H1 (cell line): ENCODE measurements around the gene LRRC15. TPM values are rescaled to one million over a fixed set of nuclear protein-coding genes. Genes with fewer than 3 reads are reported as not detected.

Experiments
- CTCF ChIA-PET: fragments of 300-600 bp; sonication (Branson Sonifier 250); formaldehyde crosslinking; loops from one replicate; lab custom pipeline; 2021; ENCODE audit not compliant: partially characterized antibody; lab: Charles Lee
- POLR2A ChIA-PET: fragments of 300-600 bp; sonication (Branson Sonifier 250); formaldehyde crosslinking; loops from one replicate; lab custom pipeline; 2021; ENCODE audit warnings: inconsistent platforms; ENCODE audit not compliant: partially characterized antibody; lab: Charles Lee
- DNase-seq, 2 experiments: peaks; one replicate each; pipeline versions ENCODE4 v3.0.0 to v3.0.0-alpha.2; 2010 to 2022; ENCODE audit warnings: low spot score in 2 of 2, low read depth in 1 of 2, mixed read lengths in 1 of 2
- FAIRE-seq: peaks from 2 replicates; lab custom pipeline; 2011; peaks lifted over from hg19 to GRCh38; lab: Jason Lieb, UNC
- H2AFZ ChIP-seq: 2 replicates; pipeline ENCODE4 v1.8.1; 2012; ENCODE audit warnings: low read length, inconsistent platforms
- H2AK5ac ChIP-seq: 2 replicates; pipeline ENCODE4 v1.6.1; 2013; ENCODE audit warnings: low read depth, low read length
- H2BK120ac ChIP-seq: replicated peaks from 2 replicates; pipeline ENCODE3; 2013; ENCODE audit warnings: low read depth, low read length, inconsistent platforms
- H2BK12ac ChIP-seq: 2 replicates; pipeline ENCODE4 v1.6.1; 2013; ENCODE audit warnings: low read depth, low read length
- H2BK15ac ChIP-seq: 2 replicates; pipeline ENCODE4 v1.6.1; 2013; ENCODE audit warnings: low read length
- H2BK20ac ChIP-seq: 2 replicates; pipeline ENCODE4 v1.6.1; 2013; ENCODE audit warnings: low read length
- H2BK5ac ChIP-seq: 2 replicates; pipeline ENCODE4 v1.6.1; 2013; ENCODE audit warnings: low read depth, low read length
- H3K14ac ChIP-seq: 2 replicates; pipeline ENCODE4 v1.6.1; 2013; ENCODE audit warnings: inconsistent platforms; ENCODE audit not compliant: insufficient read length
- H3K18ac ChIP-seq: 2 replicates; pipeline ENCODE4 v1.6.1; 2013; ENCODE audit warnings: low read length; ENCODE audit errors: extremely low read depth
- H3K23ac ChIP-seq: 2 replicates; pipeline ENCODE4 v1.6.1; 2013; ENCODE audit warnings: inconsistent platforms; ENCODE audit not compliant: insufficient read length
- H3K23me2 ChIP-seq: 2 replicates; pipeline ENCODE4 v1.6.1; 2013; ENCODE audit warnings: low read depth, low read length
- H3K27ac ChIP-seq: 2 replicates; pipeline ENCODE4 v1.6.1; 2011; ENCODE audit warnings: low read depth, low read length, inconsistent platforms
- H3K27me3 ChIP-seq, 4 experiments: replicated peaks in 1 of 4; 1 replicate in 1 of 4; 2 replicates in 3 of 4; pipeline versions ENCODE4 v1.6.1 to v1.8.1; 2011 to 2013; ENCODE audit warnings: low read length in 3 of 4, mild to moderate bottlenecking in 3 of 4, inconsistent platforms in 2 of 4, mixed read lengths in 2 of 4, moderate library complexity in 1 of 4; ENCODE audit not compliant: control insufficient read depth in 3 of 4, insufficient read depth in 3 of 4; ENCODE audit errors: extremely low read depth in 1 of 4
- H3K36me3 ChIP-seq, 4 experiments: 2 replicates each; pipeline versions ENCODE4 v1.6.1 to v1.8.1; 2011 to 2013; ENCODE audit warnings: mild to moderate bottlenecking in 4 of 4, low read length in 3 of 4, moderate library complexity in 2 of 4, control low read depth in 1 of 4, inconsistent platforms in 1 of 4; ENCODE audit not compliant: insufficient read depth in 4 of 4, control insufficient read depth in 2 of 4
- H3K4ac ChIP-seq: replicated peaks from 2 replicates; pipeline ENCODE3; 2013; ENCODE audit warnings: low read length, low read depth, mixed read lengths, inconsistent platforms; ENCODE audit not compliant: insufficient read length
- H3K4me1 ChIP-seq, 4 experiments: replicated peaks in 1 of 4; 1 replicate in 1 of 4; 2 replicates in 3 of 4; pipeline versions ENCODE4 v1.6.1 to v1.8.1; 2011 to 2013; ENCODE audit warnings: low read length in 3 of 4, inconsistent platforms in 2 of 4, mixed read lengths in 1 of 4; ENCODE audit not compliant: insufficient read depth in 4 of 4, control insufficient read depth in 3 of 4
- H3K4me2 ChIP-seq, 2 experiments: 2 replicates each; pipeline versions ENCODE4 v1.6.1 to v1.8.1; 2011 to 2013; ENCODE audit warnings: low read depth in 2 of 2, low read length in 2 of 2, control low read depth in 1 of 2, inconsistent platforms in 1 of 2, mild to moderate bottlenecking in 1 of 2; ENCODE audit not compliant: insufficient read depth in 1 of 2
- H3K4me3 ChIP-seq, 4 experiments: fragments of 200-600, 300-600 bp in 1 of 4; sonication (generic), shearing (Covaris generic), sonication (Bioruptor Twin) in 1 of 4; 2 replicates each; pipeline versions ENCODE4 v1.5.1 to v1.8.1; 2011 to 2016; ENCODE audit warnings: low read length in 4 of 4, low read depth in 3 of 4, control low read depth in 2 of 4, inconsistent platforms in 2 of 4, mild to moderate bottlenecking in 2 of 4, mixed read lengths in 1 of 4, moderate library complexity in 1 of 4; ENCODE audit not compliant: insufficient read depth in 2 of 4; ENCODE audit errors: extremely low read depth in 1 of 4
- H3K56ac ChIP-seq: replicated peaks from 2 replicates; pipeline ENCODE3; 2013; ENCODE audit warnings: low read depth, mild to moderate bottlenecking, mixed read lengths, low read length, inconsistent platforms; ENCODE audit not compliant: insufficient read length
- H3K79me1 ChIP-seq: 2 replicates; pipeline ENCODE4 v1.6.1; 2013; ENCODE audit warnings: low read depth, low read length, control low read depth
- H3K79me2 ChIP-seq, 2 experiments: 2 replicates each; pipeline versions ENCODE4 v1.6.1 to v1.8.1; 2012 to 2013; ENCODE audit warnings: low read length in 2 of 2, mild to moderate bottlenecking in 2 of 2, inconsistent platforms in 1 of 2; ENCODE audit not compliant: insufficient read depth in 2 of 2, control insufficient read depth in 1 of 2
- H3K9ac ChIP-seq, 4 experiments: replicated peaks in 1 of 4; 1 replicate in 1 of 4; 2 replicates in 3 of 4; pipeline versions ENCODE4 v1.6.1 to v1.8.1; 2011 to 2013; ENCODE audit warnings: low read depth in 3 of 4, low read length in 3 of 4, control low read depth in 2 of 4, mild to moderate bottlenecking in 2 of 4, moderate library complexity in 2 of 4, inconsistent platforms in 1 of 4; ENCODE audit errors: extremely low read depth in 1 of 4
- H3K9me3 ChIP-seq, 2 experiments: 2 replicates each; pipeline versions ENCODE4 v1.6.1 to v1.8.1; 2012 to 2013; ENCODE audit warnings: mild to moderate bottlenecking in 2 of 2, moderate library complexity in 2 of 2, control low read depth in 1 of 2, inconsistent platforms in 1 of 2, low read depth in 1 of 2, low read length in 1 of 2, mixed read lengths in 1 of 2; ENCODE audit not compliant: insufficient read depth in 2 of 2
- H4K20me1 ChIP-seq, 2 experiments: replicated peaks in 1 of 2; 2 replicates each; pipeline versions ENCODE3 to v1.8.1; 2011 to 2013; ENCODE audit warnings: inconsistent platforms in 2 of 2, low read length in 2 of 2, mild to moderate bottlenecking in 1 of 2; ENCODE audit not compliant: insufficient read depth in 2 of 2, control insufficient read depth in 1 of 2
- H4K5ac ChIP-seq: 2 replicates; pipeline ENCODE4 v1.6.1; 2013; ENCODE audit warnings: low read length, low read depth, mixed read lengths, inconsistent platforms; ENCODE audit not compliant: insufficient read length
- H4K8ac ChIP-seq: 2 replicates; pipeline ENCODE4 v1.8.0; 2013; ENCODE audit warnings: mild to moderate bottlenecking, moderate library complexity, low read length, inconsistent platforms; ENCODE audit not compliant: insufficient read depth; ENCODE audit errors: extremely low read depth
- H4K91ac ChIP-seq: replicated peaks from 2 replicates; pipeline ENCODE3; 2013; ENCODE audit warnings: low read length, mixed read lengths, inconsistent platforms; ENCODE audit not compliant: insufficient read length
- ASH2L ChIP-seq: fragments of 200-600, 300-600 bp; sonication (generic); IDR thresholded peaks from one replicate; pipeline ENCODE4 v1.7.1; 2017; ENCODE audit warnings: low read length
- CTBP2 ChIP-seq: IDR thresholded peaks from 2 replicates; pipeline ENCODE4 v1.7.0; 2011; ENCODE audit warnings: borderline replicate concordance, mild to moderate bottlenecking, moderate library complexity, mixed read lengths, low read length; ENCODE audit not compliant: insufficient read depth, insufficient read length
- HDAC6 ChIP-seq: IDR thresholded peaks from one replicate; pipeline ENCODE4 v1.7.1; 2012; ENCODE audit warnings: low read depth, mild to moderate bottlenecking, inconsistent platforms, low read length, moderate library complexity
- MAX ChIP-seq: IDR thresholded peaks from 2 replicates; pipeline ENCODE4 v1.6.1; 2012; ENCODE audit warnings: inconsistent platforms
- POU5F1 ChIP-seq: IDR thresholded peaks from 2 replicates; pipeline ENCODE4 v1.6.1; 2011; ENCODE audit warnings: low read depth, mild to moderate bottlenecking, low read length, moderate library complexity
- RAD21 ChIP-seq, 2 experiments: IDR thresholded peaks in 1 of 2; conservative IDR thresholded peaks in 1 of 2; 2 replicates each; pipeline ENCODE4 v1.6.1; 2011; ENCODE audit warnings: low read depth in 2 of 2, low read length in 2 of 2, improper control_type of control experiment in 1 of 2, inconsistent platforms in 1 of 2, mild to moderate bottlenecking in 1 of 2, moderate library complexity in 1 of 2
- RXRA ChIP-seq: IDR thresholded peaks from 2 replicates; pipeline ENCODE4 v1.6.1; 2011; ENCODE audit warnings: low read depth, mild to moderate bottlenecking, low read length, moderate library complexity; ENCODE audit not compliant: insufficient read depth
- SP1 ChIP-seq: IDR thresholded peaks from 2 replicates; pipeline ENCODE4 v1.6.1; 2011; ENCODE audit warnings: low read depth, low read length
- SP2 ChIP-seq: IDR thresholded peaks from 2 replicates; pipeline ENCODE4 v1.6.1; 2012; ENCODE audit warnings: mild to moderate bottlenecking, low read length, inconsistent platforms
- TAF1 ChIP-seq: IDR thresholded peaks from 2 replicates; pipeline ENCODE4 v1.6.1; 2011; ENCODE audit warnings: mild to moderate bottlenecking, low read depth, low read length
- WGBS, 2 experiments: shearing (Covaris generic) in 1 of 2; methylation state at CpG; one replicate each; pipeline versions ENCODE4 v1.1.6 to v1.1.7; 2013 to 2015; ENCODE audit warnings: low lambda C conversion rate in 2 of 2, mixed read lengths in 2 of 2, inconsistent platforms in 1 of 2, low coverage in 1 of 2, missing lambda C conversion rate in 1 of 2; ENCODE audit not compliant: insufficient replicate concordance in 2 of 2, insufficient coverage in 1 of 2, insufficient read length in 1 of 2; ENCODE audit errors: extremely low coverage in 1 of 2, missing lambda C conversion rate in 1 of 2; 5-methylcytosine and 5-hydroxymethylcytosine counted together
- polyA plus RNA-seq, 7 experiments: library from polyadenylated mRNA; depleted of rRNA in 3 of 7; stranded (reverse) in 5 of 7; unstranded in 2 of 7; fragments of >200 nt in 5 of 7; fragments of 200-250 nt in 2 of 7; gene quantifications; 1 replicate in 5 of 7; 2 replicates in 1 of 7; 4 replicates in 1 of 7; pipeline versions ENCODE4 v1.2.1 to v1.2.3, GENCODE V29; 2011 to 2013; ENCODE audit warnings: missing spikeins in 2 of 7, mixed read lengths in 2 of 7
- total RNA-seq: library from RNA; stranded (reverse); fragmentation: NEBNext Ultra II Directional; extraction: Animal tissue kit (Norgen Biotek cat#: 25700); gene quantifications from 2 replicates; pipeline ENCODE4 v1.2.1, GENCODE V29; 2021

LRRC15 gene
- total and polyA plus RNA-seq, 2 of the 8 experiments (the other 6 are each of a cell fraction or from before 2014, with no cell fraction given): 0.15 to 0.37 TPM

DNA sequence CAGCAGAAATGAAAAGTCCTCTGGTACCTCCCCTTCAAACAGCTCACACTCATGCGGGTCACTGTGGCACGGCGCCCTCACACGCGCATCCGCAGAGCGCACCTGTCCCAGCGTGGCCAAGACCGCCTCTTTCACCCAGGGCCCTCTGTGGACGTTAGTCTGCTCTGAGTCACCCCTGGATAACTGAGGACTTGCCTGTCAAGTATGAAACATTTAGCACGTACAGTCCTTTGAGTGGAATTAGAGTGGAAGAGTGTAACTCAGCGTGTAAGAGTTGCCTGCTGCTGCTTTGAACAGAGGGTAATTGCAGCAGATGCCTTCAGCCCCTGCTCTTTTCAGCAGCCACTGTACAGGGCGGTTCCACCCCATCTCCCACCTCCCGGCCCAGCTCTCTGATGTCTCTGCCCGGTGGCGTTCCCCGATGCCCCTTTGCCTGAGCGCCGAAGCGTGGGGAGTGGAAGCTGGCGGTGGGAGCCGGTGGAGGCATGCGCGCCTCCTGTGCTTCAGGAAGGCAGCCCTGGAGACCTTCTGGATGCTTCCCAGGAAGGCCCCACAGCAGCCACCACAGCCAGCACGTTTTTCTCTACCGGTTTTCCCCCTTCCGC, 41.4 kb downstream of the LRRC15 start:
- Histone ChIP-seq H2BK120ac (no peak overlapping the region), H3K79me1 (peaks cover 14% of the 10 kb centered on the region), H2BK5ac (peak overlapping the region; percentile 15; the same call in 1 of the 2 replicates), H3K27ac (no peak overlapping the region), H2BK20ac (0 out of 2 replicates have a peak overlapping the region, but pooled peaks have one; percentile 8), H2AK5ac (0 out of 2 replicates have a peak overlapping the region, but pooled peaks have one; percentile 91), H3K14ac (no peak overlapping the region), H2AFZ (no peak overlapping the region), H3K9ac (no peak overlapping the region; a peak in 1 of 7 replicates), H4K91ac (no peak overlapping the region), H3K9me3 (peaks cover 0 to 16% of the 10 kb centered on the region in 2 experiments; a peak in 1 of 4 replicates), H3K23me2 (peaks cover 29% of the 10 kb centered on the region), H3K56ac (no peak overlapping the region), H2BK12ac (0 out of 2 replicates have a peak overlapping the region, but pooled peaks have one; percentile 46), H4K5ac (no peak overlapping the region), H3K23ac (no peak overlapping the region), H3K4me2 (no peak overlapping the region), H2BK15ac (no peak overlapping the region), H3K36me3 (no peaks in the 10 kb centered on the region; a peak in 1 of 8 replicates), H3K27me3 (peaks cover 0 to 11% (median 11%) of the 10 kb centered on the region in 4 experiments; a peak in 5 of 7 replicates), H4K20me1 (peaks cover 0 to 23% of the 10 kb centered on the region in 2 experiments), H3K18ac (no peak overlapping the region), H3K4ac (no peak overlapping the region), H3K79me2 (no peaks in the 10 kb centered on the region), H4K8ac (0 out of 2 replicates have a peak overlapping the region, but pooled peaks have one; percentile 8), H3K4me1 (peaks cover 0 to 2% (median 0%) of the 10 kb centered on the region in 4 experiments; a peak in 3 of 7 replicates), H3K4me3 (no peak overlapping the region)
- FAIRE-seq (no peak), DNase-seq (no peak)
- POLR2A ChIA-PET: interaction anchor here (1.3 kb wide), 1 partner anchor 31 kb away, joined by 3 read pairs; no protein-coding TSS in a partner anchor
- 91% methylated on average over 27 of the region's 27 CpGs; no CpG with 5 or more reads in 1 of the 2 experiments for WGBS, 2 experiments
- CTCF ChIA-PET: interaction anchor here (0.6 to 2.3 kb wide), 11 partner anchors 9 to 1179 kb away, joined by 3 to 29 read pairs (median 3); no protein-coding TSS in a partner anchor
- TF ChIP-seq HDAC6: no peak
- TF ChIP-seq RXRA: no peak
- no peak for TF ChIP-seq TAF1
- no peak for TF ChIP-seq SP1
- no peak for TF ChIP-seq MAX
- no peak for TF ChIP-seq POU5F1
- no peak for TF ChIP-seq RAD21 (IDR thresholded peaks at IDR 0.05 in 1 of 2, conservative IDR thresholded peaks at IDR 0.05 in 1 of 2; ENCODE audit: low read depth in 2 of 2, low read length in 2 of 2)
- no peak for TF ChIP-seq CTBP2
- TF ChIP-seq SP2: no peak
- TF ChIP-seq ASH2L: no peak
